HG02943 (cell line): ENCODE results near the gene RAB3D.
"Not testable (repeated sequence)": the region's sequence is repeated elsewhere in the genome, so short reads cannot be mapped to it uniquely, and the experiment has no call there.

Source experiments
- ATAC-seq: cut with Tn5 transposase; IDR thresholded peaks from one replicate; pipeline ENCODE4 v1.9.1; 2021; ENCODE audit warnings: mild to moderate bottlenecking, low read depth, moderate library complexity; ENCODE audit not compliant: unreplicated experiment

The RAB3D gene

GRCh38 chr19:11367528-11367927 lies 28.1 kb upstream of the RAB3D start:
- no peak for ATAC-seq

DNA sequence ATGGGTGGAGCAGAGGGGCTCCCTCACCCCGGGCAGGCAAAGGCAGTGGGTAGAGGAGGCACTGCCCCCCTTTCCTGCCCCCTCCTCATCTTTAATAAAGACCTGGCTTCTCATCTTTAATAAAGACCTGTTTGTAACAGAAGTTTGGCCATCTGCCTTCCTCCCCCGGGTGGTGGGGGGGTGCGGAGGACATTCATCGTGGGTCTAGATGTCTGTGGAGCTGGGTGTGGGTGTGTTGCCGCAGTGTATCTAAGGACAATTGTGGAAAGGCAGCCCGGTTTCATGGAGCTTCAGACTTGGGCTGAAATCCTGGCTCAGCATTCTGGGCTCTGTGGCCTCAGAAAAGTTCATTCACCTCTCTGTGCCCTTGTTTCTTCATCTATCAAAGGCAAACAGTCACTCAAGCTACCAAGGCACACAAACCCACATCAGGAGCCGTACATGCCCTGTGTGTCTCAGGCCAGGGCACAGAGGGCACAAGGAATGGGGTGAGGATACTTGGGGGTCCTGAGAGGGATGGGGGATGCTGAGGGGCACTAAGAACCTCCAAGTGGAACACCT lies 26.2 kb upstream of the RAB3D start:
- ATAC-seq: no peak

DNA sequence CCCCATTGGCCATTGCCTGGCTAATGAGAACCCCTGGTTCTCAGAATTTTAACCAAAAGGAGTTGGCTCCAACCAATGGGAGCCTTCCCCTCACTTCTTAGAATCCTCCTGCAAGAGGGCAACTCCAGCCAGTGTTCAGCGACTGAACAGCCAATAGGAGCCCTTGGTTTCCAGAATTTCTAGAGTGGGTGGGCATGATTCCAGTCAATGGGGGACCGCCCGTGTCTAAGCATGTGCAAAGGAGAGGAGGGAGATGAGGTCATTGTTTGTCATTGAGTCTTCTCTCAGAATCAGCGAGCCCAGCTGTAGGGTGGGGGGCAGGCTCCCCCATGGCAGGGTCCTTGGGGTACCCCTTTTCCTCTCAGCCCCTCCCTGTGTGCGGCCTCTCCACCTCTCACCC lies 25.5 kb upstream of the RAB3D start:
- no peak for ATAC-seq

DNA sequence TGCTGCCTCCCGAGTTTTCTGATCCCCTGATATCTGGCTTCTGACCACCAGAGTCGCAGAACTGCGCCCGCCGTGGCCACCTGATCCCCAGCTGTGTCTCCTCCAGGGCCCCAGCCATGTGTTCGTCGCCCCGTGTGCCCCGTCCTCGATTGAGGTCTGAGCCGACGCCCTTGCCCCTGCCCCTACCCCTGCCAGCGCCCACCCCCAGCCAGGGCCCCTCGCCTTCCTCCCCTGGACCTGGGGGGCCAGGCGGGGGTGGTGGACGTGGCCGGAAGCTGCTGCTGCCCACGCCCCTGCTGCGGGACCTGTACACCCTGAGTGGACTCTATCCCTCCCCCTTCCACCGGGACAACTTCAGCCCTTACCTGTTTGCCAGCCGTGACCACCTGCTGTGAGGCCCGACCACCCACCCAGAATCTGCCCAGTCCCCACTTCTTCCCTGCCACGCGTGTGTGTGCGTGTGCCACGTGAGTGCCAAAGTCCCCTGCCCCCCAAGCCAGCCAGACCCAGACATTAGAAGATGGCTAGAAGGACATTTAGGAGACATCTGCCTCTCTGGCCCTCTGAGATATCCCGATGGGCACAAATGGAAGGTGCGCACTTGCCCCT lies 24.9 kb upstream of the RAB3D start:
- no peak for ATAC-seq

DNA sequence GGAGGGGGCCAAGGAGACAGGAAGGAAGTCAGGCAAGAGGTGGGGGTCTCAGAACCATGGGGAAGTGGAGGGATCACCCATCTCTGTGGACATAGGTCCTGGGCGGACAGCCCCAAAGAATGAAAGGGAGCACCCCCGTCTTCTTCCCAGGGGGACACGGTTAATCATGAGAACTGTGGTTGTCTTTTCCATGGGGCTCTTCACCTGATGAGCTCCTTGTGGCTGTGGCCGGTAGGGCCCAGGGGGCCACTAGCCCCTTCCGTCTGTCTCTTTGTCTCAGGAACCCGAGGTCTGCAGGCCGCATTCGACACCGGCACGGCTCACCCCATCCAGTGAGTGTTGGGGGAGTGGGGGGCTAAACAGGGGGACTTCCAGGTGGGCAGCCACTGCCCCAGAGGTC lies 24.4 kb upstream of the RAB3D start:
- ATAC-seq: no peak

DNA sequence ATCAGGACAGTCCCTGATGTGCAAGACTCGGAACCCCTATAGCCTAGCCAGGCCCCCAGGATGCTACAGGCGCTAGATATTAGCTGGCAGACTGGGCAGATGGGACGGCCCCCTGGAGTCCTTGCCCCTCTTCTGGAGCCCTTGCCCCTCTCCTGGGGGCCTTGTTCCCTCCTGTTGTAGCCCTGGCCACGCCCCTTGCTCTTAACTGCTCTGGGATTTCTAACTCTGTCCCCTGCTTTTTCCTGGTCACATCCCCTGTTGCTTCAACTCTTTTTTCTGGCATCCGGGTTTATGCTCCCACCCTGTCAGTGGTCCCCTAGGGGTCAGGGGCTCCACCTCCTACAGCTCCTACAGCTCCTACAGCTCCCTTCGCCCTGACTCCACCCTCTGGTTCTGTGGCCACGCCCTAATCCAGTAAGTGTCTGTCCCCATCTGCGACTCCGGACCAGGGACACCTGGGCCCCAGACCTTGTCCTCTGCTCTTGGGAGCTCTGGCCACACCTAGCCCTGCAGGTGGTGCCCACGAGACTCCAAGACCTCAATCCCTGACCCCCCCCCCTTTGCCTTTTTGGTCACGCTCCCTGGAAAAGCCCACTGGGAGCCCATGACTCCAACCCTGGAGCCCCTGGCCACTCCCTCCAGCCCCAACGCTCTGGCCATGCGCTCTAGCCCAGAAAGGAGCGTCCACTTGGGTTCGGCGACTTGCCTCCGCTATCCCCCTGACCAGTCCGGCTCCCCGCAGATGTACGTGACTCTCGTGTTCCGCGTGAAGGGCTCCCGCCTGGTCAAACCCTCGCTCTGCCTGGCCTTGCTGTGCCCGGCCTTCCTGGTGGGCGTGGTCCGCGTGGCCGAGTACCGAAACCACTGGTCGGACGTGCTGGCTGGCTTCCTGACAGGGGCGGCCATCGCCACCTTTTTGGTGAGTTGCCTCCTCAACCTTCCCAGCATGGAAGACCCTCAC lies 22.6 kb upstream of the RAB3D start:
- no peak for ATAC-seq

DNA sequence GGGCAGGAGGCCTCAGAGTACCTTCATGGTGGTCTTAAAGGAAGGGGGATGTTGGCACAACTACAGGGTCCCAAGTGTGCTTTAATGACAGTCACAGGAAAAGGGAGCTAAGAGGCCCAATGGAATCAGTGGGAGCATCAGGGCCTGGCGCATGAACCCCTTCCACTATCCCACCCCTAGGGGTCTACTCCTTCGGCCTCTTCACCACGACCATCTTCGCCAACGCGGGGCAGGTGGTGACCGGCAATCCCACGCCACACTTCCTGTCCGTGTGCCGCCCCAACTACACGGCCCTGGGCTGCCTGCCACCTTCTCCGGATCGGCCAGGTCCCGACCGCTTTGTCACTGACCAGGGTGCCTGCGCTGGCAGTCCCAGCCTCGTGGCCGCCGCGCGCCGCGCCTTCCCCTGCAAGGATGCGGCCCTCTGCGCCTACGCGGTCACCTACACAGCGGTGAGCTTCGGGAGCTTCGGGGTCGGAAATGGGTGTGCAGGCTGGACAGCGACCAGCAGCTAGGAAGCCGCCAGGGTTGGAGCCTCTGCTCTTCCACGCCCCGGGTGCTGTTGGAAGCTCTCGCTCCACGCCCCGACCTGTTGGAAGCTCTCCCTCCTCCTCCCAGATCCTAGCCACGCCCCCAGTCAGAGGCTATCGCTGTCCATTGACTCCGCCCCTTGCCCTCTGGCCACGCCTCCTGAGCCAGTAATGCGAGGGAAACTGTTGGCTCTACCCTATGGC lies 21.7 kb upstream of the RAB3D start:
- no peak for ATAC-seq

DNA sequence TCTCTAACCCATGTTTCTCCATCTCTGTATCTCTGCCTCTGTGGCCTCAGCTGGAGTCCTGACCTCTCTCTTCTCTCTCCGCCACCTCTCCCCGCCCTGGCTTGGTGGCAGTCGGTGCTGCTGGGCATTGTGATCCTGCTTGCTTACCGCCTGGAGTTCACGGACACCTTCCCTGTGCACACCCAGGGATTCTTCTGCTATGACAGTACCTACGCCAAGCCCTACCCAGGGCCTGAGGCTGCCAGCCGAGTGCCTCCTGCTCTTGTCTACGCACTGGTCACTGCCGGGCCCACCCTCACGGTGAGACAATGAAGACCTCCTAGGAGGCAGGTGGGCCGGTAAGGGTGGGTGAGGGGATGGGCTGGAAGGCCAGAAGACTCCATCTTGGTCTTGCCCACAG lies 20.0 kb upstream of the RAB3D start:
- ATAC-seq: no peak

DNA sequence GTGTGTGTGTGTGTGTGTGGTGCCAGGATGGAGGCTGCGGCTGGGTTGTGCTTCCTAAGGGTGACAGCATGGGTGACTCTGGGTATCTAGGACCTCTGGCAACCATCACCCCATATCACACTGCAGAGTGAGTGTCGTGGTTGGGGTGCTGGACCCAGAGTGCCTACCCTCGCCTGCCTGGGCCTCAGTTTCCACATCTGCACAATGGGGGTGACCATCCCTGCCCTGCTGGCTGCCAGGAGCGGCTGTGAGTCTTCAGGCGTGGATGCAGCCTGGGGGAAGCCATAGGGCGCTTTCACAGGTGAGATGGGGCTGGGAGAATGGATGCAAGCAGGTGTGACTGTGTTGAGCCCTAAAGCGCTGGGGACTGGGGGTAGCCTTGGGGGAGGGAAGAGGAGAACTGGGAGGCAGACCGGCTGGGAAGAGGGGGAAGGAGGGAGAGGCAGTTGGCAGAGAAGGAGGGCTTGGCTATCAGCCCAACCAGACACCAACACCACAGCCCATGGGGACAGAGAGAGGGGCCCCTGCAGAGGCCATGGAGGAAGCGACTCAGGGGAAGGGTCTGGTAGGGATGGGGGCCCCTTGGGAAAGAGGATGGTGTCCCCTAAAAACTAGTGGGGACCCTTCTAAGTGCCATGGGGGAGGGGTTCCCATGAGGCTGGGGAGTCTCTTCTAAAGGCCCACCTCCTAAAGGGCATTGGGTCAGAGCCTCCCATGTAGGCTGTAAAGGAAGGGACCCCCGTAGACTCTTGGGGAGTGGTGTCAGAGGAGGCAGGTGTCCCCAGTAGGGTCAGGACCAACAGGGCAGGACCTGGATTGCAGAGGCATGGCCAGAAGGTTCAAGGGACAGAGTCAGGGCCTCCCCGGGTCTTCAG lies 17.5 kb upstream of the RAB3D start:
- ATAC-seq: no peak

DNA sequence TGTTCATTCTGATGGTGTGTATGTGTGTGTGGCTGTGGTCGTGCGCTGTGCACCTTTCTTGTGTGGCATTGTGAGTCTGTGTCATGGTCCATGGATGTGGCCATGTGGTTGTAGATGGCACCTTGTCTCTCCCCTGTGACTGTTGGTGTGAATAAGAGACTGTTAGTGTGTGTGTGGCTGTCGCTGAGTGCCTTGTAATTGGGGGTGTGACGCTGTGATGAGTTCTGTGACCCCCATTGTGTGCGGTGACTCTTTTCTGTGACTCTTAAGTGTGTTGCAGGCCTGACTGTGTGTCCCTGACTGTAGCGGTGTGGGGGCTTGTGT lies 16.6 kb upstream of the RAB3D start:
- no peak for ATAC-seq

GRCh38 chr19:11355160-11356073 lies 16.0 kb upstream of the RAB3D start, which contains the start of gene PLPPR2:
Gene PLPPR2, plus strand, starts transcription at chr19:11355432. Its CDS starts 2,242 bp downstream, at chr19:11357674.
- ATAC-seq: no peak

DNA sequence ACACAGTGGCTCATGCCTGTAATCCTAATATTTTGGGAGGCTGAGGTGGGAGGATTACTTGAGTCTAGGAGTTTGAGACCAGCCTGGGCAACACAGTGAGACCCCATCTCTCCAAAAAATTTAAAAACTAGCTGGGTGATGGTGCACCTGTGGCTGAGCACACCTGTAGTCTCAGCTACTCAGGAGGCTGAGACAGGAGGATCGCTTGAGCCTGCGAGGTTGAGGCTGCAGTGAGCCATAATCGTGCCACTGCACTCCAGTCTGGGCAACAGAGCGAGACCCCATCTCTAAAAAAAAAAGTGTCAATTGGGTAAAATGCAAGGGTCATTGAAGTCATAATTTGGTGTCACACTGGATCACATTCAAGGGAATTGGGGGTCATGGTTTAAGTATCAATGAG lies 14.6 kb upstream of the RAB3D start:
- ATAC-seq: not testable (repeated sequence)

DNA sequence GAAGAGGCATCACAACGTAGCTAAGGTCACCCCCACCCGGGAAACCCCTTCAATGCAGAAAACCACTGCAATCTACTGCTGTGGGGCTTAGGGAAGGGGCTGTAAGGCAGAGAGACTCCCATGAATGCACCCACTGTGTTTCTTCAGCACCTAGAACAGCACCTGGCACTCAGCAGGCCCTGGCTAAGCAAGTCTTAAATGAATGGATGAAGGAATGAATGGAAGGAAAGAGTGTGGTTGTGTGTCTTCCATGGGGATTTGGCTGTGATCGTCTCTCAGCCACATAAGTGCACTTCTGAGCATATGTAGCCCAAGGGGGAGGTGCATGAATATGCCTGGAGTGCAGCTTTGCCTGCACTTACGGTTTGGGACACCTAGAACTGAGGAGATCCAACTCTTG lies 9.7 kb upstream of the RAB3D start:
- no peak for ATAC-seq

GRCh38 chr19:11347546-11348039 lies 8.1 kb upstream of the RAB3D start:
- ATAC-seq: no peak

DNA sequence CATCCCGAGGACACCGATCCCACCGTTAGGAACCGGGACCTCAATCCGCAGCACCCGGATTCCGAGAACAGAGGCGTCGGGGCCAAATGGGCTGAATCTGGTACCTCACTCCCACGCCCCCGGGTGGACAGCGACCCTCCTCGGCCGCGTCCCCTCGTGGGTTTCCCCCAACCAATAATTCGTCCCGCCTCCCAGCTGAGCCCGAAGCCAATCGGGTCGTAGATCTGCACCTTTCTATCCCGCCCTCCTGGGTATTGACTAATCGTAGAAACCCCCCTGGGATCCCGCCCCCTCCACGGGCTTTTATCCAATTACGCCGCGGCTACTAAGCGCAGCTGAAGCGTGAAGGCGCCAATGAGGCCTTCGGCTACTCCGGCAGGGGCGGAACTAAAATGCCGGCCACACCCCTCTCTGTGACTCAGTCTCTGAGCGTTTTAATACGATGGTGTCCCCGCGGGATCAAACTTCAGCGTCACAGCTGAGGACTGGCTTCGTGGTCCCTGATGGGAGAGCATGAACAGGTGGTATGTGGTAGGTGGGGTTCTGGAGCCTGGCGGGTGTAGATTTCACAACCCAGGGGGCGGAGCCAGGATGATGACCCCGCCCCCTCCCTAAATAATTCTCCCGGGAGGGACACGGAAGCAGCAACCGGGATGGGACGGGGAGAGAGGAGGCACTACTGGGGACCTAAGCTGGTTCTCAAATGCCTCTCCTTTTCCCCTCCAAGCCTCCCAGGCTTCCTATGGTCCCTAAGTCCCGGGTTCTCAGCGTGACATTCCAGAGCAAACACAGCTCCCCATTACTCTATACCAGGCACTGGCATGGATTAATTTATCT lies 6.9 kb upstream of the RAB3D start, which contains the start of the genes CCDC159 and TMEM205:
TSS of gene CCDC159 (plus strand) at position 416 of the 837 bp plus-strand sequence. CDS start at position 504, 88 bp downstream.
TSS of gene TMEM205 (minus strand) at position 165 of the 837 bp plus-strand sequence. CDS start 649 bp downstream, outside the sequence.
- ATAC-seq: peak; percentile 89

DNA sequence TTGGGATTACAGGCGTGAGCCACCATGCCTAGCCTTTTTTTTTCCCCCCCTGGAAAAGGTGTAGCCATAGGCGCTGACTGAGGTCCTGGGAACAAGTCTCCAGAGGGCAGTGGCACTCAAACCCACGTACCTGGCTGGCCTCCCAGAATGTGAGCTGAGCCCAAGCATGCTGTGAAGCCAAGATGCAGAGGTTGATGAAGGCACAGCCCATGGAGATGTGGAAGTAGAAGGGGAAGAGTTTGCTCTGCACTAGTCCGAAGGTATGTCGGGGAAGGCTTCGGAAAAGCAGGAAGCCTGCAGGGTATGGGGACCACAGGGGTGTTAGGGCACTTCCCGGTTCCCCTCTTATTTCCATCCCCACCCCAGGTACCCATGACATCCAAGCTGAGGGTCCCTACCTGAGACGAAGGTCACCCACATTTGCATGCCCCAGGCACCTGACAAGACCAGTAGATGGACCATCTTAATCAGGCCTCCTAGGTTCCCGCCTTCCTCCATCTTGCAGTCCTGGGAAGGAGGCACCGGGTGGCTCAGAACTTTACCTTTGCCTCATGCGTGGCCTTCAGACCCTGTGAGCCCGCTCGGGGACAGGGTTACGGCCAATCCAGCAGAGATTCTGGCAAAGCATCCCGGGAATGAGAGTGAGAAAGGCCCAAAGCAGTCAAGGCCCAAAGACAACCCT lies 5.8 kb upstream of the RAB3D start:
- no peak for ATAC-seq

DNA sequence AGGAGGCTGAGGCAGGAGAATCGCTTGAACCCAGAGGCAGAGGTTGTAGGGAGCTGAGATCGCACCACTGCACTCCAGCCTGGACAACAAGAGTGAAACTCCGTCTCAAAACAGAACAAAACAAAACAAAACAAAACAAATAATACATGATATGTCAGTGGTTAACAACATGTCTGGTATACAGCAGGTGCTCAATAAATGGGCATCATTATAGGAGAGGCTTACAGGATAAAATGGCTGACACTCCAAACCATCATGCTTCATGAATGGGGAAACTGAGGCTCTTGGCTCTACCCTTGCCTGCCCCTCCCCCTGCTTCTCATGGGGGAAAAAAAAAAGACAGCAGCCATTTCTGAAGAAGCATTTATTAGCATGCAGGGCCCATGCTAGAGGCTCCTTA lies 3.0 kb upstream of the RAB3D start:
- ATAC-seq: no peak
